GM23248 (cell line): ENCODE data around the gene OPTN.

Experiments
- EZH2 ChIP-seq: fragments of 200-600 bp; sonication (generic); IDR thresholded peaks from 2 replicates; pipeline ENCODE4 v1.6.1; 2018; ENCODE audit warnings: antibody characterized with exemption, mild to moderate bottlenecking; ENCODE audit not compliant: insufficient read depth, poor library complexity, severe bottlenecking
- EZH2phosphoT487 ChIP-seq: fragments of 200-600 bp; sonication (generic); IDR thresholded peaks from 2 replicates; pipeline ENCODE4 v1.6.1; 2018; ENCODE audit warnings: antibody characterized with exemption, moderate library complexity, mild to moderate bottlenecking, low read depth; ENCODE audit not compliant: insufficient read depth

DNA sequence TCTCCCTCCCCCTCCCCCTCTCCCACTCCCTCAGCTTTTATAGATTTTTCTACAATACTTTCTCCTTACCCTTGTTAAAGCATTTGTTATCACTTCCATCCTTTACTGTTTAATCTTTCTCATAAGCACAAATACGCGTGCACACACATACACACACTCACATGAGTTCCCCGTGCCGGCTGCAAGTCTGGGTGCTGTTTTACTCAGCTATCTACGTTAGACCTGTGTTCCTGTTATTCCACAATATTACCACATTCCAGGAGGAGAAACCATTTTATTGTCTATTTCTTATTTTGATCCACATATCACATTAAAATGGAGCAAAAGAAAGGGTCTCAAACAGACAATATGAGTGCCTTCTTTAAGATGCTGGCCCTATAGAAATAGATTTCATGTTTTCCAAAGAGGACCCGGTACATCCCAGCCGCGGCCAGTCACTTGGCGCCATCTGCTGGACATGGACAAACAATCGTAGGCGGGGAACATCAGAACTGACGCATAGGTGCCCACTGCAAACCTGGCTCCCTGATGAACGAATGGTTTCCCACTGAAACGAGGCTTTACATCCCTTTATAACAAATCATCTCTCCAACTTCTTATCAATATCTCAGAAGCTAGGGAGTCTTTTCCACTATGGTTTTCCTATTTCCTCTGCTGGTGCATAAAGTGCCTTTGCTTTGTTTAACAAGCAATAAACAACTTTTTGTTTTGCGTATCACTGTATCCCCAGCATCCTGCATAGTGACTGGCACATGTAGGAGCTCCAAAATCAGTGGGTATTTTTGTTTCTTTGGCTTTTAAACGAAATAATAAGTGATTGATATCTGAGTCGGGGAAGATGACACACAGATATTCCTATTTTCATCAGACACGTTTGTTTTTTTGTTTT is 25.2 kb upstream of the OPTN start:
- TF ChIP-seq EZH2 (no peak), EZH2phosphoT487 (no peak)
